GM21737 (cell line): ENCODE results near the gene UBQLN3.

Experiments
- ATAC-seq: cut with Tn5 transposase; IDR thresholded peaks from one replicate; pipeline ENCODE4 v1.9.1; 2021; ENCODE audit warnings: mild to moderate bottlenecking, moderate library complexity; ENCODE audit not compliant: unreplicated experiment

The UBQLN3 gene

DNA sequence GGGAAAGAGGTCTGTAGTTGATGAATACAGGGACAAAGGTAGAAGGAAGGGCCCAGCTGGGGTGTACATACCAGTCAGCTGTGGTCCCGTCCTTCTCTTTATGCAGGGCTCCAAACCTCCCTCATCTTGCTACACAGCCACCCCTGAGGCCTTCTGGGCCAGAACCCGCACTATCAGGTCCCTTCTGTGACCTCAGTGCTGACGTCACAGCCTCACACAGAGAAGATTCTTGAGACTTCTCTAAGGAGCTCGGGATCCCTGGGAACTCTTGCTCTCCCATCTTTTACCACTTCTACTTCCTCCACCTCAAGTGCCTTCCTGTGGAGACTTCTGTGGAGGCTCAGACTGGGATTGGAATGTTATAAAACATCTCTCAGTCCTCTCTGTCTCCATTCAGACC, at the start of gene UBQLN3:
Gene UBQLN3 (minus strand): TSS at position 155 of the 400 bp plus-strand sequence. CDS start 399 bp downstream, outside the sequence.
- no peak for ATAC-seq

DNA sequence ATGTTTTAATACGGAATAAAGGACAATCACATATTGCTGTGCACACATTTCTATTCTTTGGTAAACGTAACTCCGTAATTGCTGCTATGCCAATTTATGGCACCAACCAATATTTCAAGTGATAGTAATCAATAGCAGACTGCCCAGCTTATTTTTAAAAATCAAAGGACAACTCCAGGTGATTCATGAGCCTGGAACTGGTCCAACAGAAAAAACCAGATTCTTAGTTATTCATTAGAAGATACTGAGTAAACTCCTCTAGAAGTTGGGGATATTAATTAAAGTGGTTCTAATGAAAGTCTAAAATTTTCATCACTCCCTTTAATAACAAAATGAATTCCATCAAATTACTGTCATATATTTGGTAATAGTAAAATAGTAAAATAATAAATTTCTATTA, 48.0 kb upstream of the UBQLN3 start:
- no peak for ATAC-seq

DNA sequence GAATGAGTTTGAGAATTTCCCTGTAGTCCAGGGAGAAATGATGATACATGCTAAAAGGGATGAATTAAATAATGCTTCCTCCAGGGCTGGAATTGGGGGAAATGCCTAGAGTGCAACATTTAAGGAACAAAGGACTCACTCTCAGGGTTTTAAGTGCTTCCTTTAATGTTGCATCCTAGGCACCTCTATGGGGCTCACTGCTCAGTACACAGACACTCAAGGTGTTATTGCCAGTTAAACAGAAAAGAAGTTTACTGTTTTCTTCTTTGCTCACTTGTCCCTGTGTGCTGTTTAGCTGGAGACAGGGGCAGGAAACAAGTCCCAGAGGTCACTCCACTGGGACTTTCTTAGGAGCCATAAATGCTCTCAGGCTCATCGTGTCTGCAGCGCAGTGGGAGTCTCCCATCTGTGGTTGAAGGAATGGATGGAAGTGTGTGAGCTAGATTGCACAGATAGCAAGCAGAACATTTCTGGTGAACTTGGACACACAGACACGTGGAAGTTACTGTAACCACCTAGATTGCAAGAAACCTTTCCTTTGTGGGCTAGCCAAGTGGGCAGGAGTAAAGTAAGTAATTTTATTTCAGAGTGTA, 46.9 kb upstream of the UBQLN3 start:
- ATAC-seq: no peak

DNA sequence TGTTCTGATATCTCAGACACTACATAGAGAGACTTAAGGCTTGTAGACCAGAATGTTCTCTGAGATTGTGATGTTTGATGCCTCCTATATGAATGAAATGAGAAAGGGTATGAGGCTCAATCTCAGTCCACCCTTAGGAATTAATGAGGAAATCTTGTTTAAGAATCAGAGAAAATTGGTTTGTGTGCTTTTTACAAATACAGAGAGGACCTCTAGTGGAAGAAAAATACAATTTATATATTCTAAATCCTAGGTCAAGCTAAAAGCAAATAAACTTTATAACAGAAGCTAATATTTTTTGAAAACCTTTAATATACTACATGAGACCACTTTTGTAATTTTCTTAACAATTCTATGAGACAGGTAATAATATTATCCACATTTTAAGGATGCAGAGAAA, 43.6 kb upstream of the UBQLN3 start:
- ATAC-seq: no peak

DNA sequence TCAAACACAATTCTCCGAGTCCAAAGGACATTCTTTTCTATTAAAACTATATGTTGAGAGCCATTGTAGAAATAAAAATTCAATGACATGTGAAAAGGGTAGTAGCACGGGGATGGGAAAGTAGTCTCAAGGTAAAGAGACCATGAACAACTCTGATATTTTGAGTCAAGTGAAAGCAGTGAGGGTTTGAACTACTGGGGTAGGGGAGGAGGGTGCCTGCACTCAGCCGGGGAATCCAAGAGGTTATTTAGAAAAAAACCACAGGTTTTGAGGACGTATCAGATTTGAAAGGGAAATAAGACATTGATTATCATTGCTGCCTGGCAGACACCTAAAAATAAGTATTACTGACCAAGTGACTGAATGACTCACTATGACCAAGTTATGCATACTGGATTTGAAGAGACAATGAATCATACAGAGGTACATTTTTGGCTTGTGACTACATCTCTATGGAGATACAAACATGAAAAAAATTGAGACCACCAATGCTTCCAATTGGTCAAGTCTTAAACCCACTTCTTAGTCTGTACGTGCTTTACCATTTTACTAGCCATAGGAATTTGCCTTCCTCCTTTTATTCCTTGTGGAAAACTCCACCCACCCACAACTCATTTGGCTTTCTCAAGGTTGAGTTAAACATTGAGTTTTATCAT, 40.8 kb upstream of the UBQLN3 start:
- peak; percentile 46 for ATAC-seq

DNA sequence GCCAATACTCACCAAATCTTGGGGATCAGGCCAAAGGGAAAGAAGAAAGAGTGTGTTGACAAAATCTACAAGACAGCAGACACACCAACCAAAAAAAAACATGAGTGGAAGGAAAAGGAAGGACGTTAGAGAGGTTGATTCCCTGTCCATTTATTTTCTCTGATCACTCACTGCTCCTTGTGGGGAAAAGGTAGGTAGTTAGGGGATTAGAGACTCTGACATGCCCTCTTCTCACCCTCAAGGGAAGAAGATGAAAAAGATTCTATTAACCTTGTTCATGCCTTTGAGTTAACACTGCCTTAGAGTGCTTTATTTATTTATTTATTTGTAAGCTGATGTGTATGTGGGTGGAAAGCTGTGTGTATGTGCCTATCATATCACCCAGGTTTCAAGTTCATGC, 38.7 kb upstream of the UBQLN3 start, which contains the start of gene OR52H1:
Gene OR52H1 (minus strand): TSS at position 101 of the 400 bp plus-strand sequence. CDS start 3,035 bp downstream, outside the sequence.
- ATAC-seq: no peak

DNA sequence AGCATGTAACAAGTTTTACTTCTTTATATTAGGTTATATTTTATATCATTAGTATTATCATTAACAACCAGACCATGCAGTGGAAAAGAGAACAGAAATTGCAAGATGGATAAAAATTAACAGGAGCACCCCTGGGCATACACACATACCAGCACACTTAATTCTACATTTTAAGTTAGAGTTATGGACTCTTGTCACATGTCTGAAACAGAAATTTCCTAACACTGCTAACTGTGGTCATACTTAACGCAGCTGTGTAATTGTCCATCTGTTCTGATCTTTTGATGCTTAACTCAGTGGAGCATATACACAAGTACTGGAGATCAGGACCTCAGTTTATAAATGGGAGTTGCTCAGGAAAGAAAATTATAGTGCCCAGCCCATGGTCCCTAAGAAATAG, 38.2 kb upstream of the UBQLN3 start:
- peak; percentile 51 for ATAC-seq

DNA sequence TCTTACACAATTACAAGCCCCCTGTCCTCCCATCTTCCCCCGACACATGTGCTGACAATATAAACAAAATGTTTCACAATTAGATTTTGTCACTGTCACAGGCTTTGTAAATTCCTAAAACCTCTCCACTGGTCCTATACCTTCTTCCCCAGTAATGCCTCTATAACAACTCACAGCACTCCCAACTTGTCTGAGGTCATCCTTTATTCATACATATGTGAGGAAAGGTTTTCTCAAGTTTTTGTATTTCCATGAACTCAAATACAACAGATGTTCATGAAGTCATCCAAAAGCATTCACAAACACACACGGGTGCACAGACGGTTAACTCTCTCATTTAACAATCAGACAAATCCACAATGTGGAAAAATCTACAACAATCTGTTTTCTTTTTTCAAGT, 36.7 kb upstream of the UBQLN3 start:
- ATAC-seq: no peak

DNA sequence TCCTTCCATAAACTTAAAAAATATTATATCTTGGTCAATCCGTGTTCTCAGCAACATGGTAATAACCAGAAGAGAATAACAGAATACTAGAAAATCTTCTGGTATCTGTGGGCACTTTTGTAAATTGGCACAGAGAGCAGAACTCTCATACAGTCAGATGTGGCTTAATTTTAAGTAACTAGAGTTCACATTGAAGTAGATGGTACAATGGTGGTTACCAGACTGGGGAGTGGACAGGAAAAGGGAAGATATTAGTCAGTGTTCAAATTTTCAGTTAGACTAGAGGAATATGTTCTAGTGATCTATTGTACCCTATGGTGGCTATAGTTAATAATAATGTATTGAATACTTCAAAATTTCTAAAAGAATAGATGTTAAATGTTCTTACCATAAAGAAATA, 31.7 kb upstream of the UBQLN3 start:
- no peak for ATAC-seq

DNA sequence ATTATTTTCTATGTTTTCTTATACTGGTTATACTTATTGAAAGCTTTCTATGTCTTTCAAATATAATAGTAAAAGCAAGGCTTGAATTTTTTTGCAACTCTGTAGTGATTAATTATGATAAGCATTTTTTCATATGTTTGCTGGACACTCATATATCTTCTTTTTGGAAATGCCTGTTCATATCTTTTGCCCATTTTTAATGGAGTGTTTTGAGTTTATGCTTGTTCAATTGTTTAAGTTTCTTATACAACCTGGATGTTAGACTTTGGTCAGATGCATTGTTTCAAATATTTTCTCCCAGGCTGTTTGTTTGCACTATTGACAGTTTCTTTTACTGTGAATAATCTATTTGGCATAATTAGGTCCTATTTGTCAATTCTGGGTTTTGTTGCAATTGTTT, 26.7 kb upstream of the UBQLN3 start:
- no peak for ATAC-seq

DNA sequence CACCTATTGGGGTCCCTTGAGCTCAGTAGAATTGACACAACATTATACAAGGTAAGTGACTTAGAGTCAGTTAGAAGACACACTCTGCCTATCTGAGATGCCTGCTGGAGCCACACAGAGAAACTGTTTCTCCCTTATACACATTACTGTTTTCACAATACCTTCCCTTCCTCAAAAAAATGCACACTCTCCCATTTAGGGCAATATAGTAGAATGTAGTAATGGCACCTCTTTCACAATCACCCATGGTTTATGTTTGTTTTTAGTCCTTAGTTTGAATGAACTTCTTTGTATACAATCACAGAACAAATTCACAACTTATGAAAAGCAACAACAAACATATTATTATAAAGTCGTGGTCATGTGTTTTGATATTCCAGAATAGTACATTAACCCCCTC, 24.3 kb upstream of the UBQLN3 start:
- ATAC-seq: no peak

DNA sequence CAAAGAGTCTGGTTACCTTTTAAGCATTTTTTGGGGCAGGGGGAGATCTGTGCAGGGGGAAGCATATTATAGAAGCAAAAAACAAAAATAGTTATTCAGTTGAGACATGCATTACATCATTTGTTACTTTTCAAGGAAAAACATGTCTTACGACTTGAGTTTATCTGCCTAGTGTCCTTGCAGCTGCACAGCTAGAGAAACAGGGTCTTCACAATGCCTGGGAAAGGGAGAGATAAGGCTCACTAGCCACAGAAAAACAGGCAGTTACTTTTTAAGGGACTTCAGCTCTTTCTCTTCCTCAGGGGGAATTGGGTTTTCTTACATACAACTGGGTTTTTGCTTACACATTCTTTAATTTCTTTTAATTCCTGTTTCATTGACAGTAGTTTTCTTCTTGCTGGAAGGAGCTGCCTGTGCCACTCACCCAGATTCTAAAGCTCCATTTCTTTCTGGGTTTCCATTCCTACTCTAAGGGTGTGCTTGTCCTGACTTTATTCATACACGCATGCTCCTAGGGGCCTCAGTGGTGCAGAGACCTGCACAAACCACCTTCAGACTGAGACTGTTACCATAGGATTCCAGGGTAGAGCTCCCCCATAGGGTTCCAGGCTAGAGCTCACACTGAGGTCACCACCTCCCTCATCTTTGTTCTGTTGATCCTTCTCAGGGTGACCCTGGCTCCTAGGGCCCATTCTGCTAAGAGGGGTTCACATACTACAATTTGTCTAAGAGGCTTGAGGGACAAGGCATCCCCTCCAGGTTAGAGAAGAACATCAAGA, 21.5 kb upstream of the UBQLN3 start:
- ATAC-seq: no peak

DNA sequence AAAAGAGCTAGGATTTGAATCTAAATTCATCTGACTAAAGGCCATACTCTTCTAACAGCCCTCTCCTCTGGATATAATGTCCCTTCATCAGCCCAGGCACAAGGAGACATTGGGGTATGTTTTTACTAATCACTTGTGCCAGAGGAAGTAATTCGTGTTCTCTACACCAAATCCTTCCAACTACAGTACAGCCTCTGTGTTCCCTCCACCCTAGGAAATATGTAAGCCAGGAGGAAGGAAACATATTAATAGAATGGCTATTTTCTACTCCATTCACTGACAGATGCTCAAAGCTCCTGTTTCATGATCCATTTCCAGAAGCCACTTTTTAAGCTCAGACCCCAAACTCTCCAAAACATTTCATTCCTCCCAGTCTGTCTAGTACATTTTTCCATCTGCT, 18.7 kb upstream of the UBQLN3 start:
- ATAC-seq: no peak

DNA sequence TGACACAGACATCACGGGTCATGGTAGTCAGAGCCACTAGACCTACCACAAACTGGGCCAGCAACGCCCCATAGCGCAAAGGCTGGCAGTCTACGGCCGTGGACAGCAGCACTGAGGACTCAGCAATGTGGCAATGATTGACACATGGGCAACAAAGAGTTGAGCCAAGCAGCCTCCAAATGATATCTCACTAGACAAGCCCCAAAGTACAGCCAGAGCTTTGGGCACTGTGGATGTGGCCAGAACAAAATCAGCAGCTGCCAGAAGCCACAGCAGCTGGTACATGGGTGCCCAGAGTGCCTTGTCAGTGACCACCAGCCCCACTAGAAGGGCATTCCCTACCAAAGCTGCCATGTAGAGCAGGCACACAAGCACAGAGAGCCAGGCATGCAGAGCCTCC, 18.0 kb upstream of the UBQLN3 start:
- no peak for ATAC-seq

DNA sequence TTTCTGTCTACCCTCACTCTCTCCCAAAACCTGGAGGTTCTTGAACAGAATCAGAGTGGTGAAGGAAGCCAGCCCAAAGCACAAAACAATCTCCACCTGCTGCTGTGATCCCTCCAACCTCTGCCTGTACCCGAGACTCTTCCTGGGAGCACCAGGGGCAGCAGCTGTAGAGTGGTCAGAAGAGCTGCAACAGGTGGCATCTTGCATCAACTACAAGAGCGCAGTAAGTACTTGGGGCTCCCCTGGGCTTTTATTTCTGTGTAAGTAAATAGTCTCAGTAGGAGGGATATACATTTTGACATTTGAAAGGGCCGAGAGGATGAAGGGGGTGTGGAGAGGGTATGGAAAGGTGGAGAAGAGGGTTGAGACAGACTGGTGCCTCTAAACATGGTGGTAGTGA, 15.0 kb upstream of the UBQLN3 start:
- ATAC-seq: no peak

DNA sequence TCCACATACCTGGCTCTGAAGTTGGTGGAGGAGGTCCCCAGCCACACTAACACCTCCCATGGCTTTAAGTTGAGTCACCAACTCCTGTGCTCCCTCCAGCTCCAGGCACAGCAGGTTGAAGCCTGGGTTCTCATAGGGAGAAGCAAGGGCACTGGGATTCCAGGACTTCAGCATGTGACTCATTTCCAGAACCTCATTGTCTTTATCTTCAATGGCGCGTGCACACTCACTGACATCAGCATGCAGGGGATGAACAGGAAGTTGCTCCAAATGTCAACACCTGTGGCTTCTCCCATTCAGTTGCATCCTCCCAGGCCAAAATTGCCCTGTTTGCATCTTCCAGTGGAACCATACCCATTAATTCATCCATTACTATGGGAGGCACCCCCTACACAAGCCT, 12.6 kb upstream of the UBQLN3 start:
- ATAC-seq: no peak

DNA sequence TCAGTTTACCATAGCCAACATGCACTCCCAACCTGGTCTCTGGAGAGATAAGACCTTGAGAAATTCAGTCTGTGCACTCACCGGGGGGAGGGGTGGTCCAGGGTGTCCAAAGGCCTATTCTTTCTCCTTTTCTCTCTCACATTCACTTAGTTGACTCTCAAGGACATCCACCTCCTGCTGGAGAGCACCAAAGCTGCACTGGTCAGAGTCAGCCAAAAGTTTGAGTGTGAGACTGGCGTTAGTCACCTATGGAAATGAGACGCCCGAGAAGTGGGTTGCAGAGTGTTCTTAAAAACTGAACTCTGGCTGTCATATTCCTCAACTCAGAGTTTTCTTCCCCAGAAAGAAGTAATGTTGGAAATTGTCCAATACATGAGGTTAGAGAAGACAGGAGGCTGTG, 11.8 kb upstream of the UBQLN3 start:
- no peak for ATAC-seq

DNA sequence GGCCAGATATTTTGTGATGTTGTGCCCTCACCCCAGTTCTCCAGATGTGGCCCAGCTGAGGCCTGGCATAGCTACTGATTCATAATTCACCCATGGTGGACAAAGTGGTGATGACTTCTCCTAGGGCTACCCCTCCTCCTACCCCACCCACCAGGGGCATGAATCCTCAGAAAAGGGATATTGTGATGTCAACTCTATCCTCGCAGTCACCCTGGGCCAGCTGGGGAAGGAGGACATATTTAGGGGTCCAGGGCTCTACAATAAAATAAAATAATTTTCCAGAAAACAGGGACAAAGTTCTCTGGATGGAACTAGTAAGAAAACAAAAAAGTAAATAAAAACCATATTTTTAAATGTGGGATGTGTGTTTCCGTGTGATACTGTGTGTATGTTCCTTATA, 6.8 kb upstream of the UBQLN3 start, which contains the start of gene UBQLNL:
Gene UBQLNL (minus strand): TSS at position 101 of the 400 bp plus-strand sequence. CDS start 258 bp downstream, outside the sequence.
- ATAC-seq: no peak

DNA sequence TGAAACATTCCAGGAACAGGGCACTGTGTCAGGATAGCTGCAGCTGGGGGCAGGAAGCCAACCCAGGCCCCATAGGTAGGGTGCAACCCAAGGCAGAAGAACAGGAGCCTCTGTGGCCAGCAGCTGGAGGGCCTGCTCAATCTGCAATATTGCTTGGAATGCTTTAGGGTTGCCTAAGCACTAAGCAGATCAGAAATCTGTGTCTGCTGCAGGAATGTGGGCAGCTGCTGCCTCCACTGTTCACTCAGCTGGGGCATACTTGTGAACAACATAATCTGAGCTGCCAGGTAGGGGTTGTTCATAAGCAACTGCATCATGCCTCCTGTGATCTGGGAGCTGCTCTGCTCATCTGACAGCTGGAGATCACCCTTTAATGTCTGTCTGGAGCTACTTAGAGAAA, 5.1 kb upstream of the UBQLN3 start:
- no peak for ATAC-seq

DNA sequence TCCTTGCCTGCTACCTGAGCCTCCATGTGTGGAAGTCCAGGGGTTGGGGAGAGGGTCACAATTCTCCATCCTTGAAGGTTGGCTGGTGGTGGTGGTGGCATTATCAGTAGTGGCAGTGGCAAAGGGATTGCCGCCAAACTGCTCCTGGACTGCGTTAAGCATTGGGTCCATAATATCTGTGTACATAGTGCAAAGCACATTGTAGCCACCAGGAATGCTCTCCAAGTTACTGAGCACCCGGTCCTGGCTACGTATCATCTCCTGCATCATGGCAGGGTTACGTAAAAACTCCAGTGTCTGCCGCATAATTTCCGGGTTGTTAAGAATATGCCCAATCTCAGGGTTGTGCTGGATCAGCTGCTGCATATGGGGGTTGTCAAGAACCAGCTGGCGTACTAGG, 1.2 kb downstream of the UBQLN3 start:
- no peak for ATAC-seq

DNA sequence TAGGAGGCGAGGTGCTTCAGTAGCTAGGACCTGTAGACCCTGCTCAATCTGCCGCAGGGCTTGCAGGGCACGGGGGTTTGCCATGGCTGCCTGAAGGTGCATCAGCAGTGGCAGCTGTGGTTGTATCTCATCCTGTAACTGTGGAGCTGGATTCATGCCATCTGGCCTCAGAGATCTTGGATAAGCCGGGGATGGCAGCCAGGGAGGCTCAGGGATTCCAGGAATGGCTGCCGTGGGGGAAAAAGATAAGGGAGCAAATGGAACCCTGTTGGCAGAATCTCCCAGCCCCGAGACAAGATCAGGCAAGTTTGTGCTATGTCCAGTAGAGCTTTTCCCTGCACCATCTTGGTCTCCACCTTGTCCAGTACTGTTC, 1.8 kb downstream of the UBQLN3 start:
- ATAC-seq: no peak
